K562 (cell line): Measurements from ENCODE around the gene PHLDA3.

Experiments
- FOS ChIP-seq: IDR thresholded peaks from 3 replicates; pipeline ENCODE4 v1.6.1; 2011; ENCODE audit not compliant: insufficient read length; ENCODE audit errors: extremely low read depth
- MXI1 ChIP-seq: IDR thresholded peaks from 2 replicates; pipeline ENCODE4 v1.6.1; 2011; ENCODE audit warnings: low read depth, mild to moderate bottlenecking, improper control_type of control experiment, low read length
- RAD51 ChIP-seq: fragments of 450-650 bp; IDR thresholded peaks from 2 replicates; pipeline ENCODE4 v1.7.1; 2016; ENCODE audit warnings: low read depth, mild to moderate bottlenecking, borderline replicate concordance
- SUPT5H ChIP-seq: fragments of 450-650 bp; IDR thresholded peaks from 2 replicates; pipeline ENCODE4 v1.6.1; 2016
- ZNF12 ChIP-seq: sonication (generic); formaldehyde crosslinking; IDR thresholded peaks from 2 replicates; pipeline ENCODE4 v1.4.0; 2020; ENCODE audit warnings: mild to moderate bottlenecking, missing genetic modification reagents
- ZNF253 ChIP-seq: fragments of 250-450 bp; sonication (Bioruptor Pico); conservative IDR thresholded peaks from 2 replicates; pipeline ENCODE4 v1.6.1; 2021; ENCODE audit warnings: mild to moderate bottlenecking
- TF ChIP-seq, protein P1 (sequence below), 2 experiments: IDR thresholded peaks; 2 replicates each; pipeline ENCODE4 v1.6.1; 2012; ENCODE audit warnings: improper control_type of control experiment in 2 of 2, low read depth in 2 of 2, low read length in 2 of 2, borderline replicate concordance in 1 of 2
- TF ChIP-seq, protein P2 (sequence below): sonication (generic); formaldehyde crosslinking; IDR thresholded peaks from 2 replicates; pipeline ENCODE4 v1.5.0; 2020; ENCODE audit warnings: missing genetic modification reagents
- TF ChIP-seq, protein P3 (sequence below), 3 experiments: IDR thresholded peaks in 2 of 3; conservative IDR thresholded peaks in 1 of 3; 2 replicates each; pipeline ENCODE4 v1.5.1; 2011 to 2012; ENCODE audit warnings: low read length in 3 of 3, mild to moderate bottlenecking in 3 of 3, control low read depth in 2 of 3, improper control_type of control experiment in 1 of 3, inconsistent platforms in 1 of 3, low read depth in 1 of 3, mixed read lengths in 1 of 3, moderate library complexity in 1 of 3; ENCODE audit not compliant: insufficient read depth in 2 of 3
- TF ChIP-seq, protein P4 (sequence below): fragments of 250-450 bp; sonication (Bioruptor Pico); IDR thresholded peaks from 2 replicates; pipeline ENCODE4 v1.5.1; 2021; ENCODE audit warnings: mild to moderate bottlenecking

DNA sequence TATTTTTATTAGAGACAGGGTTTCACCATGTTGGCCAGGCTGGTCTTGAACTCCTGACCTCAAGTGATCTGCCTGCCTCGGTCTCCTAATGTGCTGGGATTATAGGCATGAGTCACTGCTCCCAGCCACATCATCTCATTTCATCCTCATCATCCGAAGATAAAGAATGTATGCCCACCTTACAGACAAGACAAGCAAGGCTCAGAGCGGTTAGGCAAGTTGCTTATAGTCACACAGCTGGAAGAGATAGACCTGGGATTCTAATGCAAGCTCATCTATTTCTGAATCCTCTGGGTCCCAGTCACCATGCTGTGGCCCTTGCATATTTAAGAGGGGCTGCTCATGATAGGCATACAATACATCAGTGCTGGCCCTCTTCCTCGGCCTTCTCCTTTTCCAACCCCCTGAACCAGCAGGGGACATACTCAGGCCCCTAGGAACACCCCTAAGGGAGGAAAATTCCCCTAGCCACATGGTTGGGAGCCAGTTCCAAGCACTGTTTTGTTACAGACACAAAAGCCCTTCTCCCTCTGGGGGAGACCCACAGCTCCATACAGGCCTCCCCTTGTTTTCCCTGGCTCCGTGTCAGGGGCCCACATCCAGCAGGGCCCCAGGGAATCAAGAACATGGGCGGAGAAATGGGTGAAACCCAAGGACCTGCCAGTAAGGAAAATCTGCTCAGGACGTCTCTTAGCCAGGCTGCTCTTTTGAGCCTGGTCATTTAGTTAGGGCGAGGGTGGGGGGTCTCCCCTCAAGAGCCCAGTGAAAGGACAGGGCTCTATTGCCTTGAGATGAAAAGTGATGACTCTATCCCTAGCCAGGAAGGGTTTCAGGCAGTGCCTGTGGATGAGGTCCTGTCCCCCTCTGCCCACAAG, 31.0 kb upstream of the PHLDA3 start:
- TF ChIP-seq, protein P1, sequence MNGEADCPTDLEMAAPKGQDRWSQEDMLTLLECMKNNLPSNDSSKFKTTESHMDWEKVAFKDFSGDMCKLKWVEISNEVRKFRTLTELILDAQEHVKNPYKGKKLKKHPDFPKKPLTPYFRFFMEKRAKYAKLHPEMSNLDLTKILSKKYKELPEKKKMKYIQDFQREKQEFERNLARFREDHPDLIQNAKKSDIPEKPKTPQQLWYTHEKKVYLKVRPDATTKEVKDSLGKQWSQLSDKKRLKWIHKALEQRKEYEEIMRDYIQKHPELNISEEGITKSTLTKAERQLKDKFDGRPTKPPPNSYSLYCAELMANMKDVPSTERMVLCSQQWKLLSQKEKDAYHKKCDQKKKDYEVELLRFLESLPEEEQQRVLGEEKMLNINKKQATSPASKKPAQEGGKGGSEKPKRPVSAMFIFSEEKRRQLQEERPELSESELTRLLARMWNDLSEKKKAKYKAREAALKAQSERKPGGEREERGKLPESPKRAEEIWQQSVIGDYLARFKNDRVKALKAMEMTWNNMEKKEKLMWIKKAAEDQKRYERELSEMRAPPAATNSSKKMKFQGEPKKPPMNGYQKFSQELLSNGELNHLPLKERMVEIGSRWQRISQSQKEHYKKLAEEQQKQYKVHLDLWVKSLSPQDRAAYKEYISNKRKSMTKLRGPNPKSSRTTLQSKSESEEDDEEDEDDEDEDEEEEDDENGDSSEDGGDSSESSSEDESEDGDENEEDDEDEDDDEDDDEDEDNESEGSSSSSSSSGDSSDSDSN (IDR thresholded peaks at IDR 0.05; ENCODE audit: borderline replicate concordance in 1 of 2, low read depth in 2 of 2, low read length in 2 of 2) = no peak
- no peak for TF ChIP-seq ZNF12 (CRISPR knock-in tag)
- TF ChIP-seq, protein P2, sequence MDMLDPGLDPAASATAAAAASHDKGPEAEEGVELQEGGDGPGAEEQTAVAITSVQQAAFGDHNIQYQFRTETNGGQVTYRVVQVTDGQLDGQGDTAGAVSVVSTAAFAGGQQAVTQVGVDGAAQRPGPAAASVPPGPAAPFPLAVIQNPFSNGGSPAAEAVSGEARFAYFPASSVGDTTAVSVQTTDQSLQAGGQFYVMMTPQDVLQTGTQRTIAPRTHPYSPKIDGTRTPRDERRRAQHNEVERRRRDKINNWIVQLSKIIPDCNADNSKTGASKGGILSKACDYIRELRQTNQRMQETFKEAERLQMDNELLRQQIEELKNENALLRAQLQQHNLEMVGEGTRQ (CRISPR knock-in tag) = no peak
- TF ChIP-seq, protein P3, sequence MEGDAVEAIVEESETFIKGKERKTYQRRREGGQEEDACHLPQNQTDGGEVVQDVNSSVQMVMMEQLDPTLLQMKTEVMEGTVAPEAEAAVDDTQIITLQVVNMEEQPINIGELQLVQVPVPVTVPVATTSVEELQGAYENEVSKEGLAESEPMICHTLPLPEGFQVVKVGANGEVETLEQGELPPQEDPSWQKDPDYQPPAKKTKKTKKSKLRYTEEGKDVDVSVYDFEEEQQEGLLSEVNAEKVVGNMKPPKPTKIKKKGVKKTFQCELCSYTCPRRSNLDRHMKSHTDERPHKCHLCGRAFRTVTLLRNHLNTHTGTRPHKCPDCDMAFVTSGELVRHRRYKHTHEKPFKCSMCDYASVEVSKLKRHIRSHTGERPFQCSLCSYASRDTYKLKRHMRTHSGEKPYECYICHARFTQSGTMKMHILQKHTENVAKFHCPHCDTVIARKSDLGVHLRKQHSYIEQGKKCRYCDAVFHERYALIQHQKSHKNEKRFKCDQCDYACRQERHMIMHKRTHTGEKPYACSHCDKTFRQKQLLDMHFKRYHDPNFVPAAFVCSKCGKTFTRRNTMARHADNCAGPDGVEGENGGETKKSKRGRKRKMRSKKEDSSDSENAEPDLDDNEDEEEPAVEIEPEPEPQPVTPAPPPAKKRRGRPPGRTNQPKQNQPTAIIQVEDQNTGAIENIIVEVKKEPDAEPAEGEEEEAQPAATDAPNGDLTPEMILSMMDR (IDR thresholded peaks at IDR 0.05 in 2 of 3, conservative IDR thresholded peaks at IDR 0.05 in 1 of 3; ENCODE audit: insufficient read depth in 2 of 3, low read depth in 1 of 3, low read length in 3 of 3) = no peak
- no peak for TF ChIP-seq SUPT5H
- TF ChIP-seq MXI1 = no peak
- no peak for TF ChIP-seq RAD51
- no peak for TF ChIP-seq FOS
- TF ChIP-seq, protein P4, sequence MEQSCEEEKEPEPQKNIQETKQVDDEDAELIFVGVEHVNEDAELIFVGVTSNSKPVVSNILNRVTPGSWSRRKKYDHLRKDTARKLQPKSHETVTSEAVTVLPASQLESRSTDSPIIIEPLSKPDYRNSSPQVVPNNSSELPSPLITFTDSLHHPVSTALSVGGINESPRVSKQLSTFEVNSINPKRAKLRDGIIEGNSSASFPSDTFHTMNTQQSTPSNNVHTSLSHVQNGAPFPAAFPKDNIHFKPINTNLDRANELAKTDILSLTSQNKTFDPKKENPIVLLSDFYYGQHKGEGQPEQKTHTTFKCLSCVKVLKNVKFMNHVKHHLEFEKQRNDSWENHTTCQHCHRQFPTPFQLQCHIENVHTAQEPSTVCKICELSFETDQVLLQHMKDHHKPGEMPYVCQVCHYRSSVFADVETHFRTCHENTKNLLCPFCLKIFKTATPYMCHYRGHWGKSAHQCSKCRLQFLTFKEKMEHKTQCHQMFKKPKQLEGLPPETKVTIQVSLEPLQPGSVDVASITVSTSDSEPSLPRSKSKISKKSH (CRISPR knock-in tag) = no peak
- no peak for TF ChIP-seq ZNF253
